HCT116 (cell line): ENCODE results near the gene HPCAL1.

Source experiments
- EZH2 ChIP-seq: fragments of 200-600 bp; sonication (generic); IDR thresholded peaks from 2 replicates; pipeline ENCODE4 v1.6.1; 2017; ENCODE audit warnings: antibody characterized with exemption, mixed run types
- FOSL1 ChIP-seq: IDR thresholded peaks from 2 replicates; pipeline ENCODE4 v1.6.1; 2012; ENCODE audit warnings: low read depth
- POLR2A ChIP-seq: IDR thresholded peaks from 2 replicates; pipeline ENCODE4 v1.7.0; 2011; ENCODE audit warnings: borderline replicate concordance; ENCODE audit not compliant: insufficient read depth, insufficient read length; ENCODE audit errors: extremely low read depth
- POLR2AphosphoS5 ChIP-seq: IDR thresholded peaks from 2 replicates; pipeline ENCODE4 v1.6.1; 2011; ENCODE audit warnings: mild to moderate bottlenecking, low read depth, low read length, moderate library complexity
- SIN3A ChIP-seq: IDR thresholded peaks from 2 replicates; pipeline ENCODE4 v1.6.1; 2012; ENCODE audit warnings: low read depth
- TCF7L2 ChIP-seq: IDR thresholded peaks from 2 replicates; pipeline ENCODE4 v1.7.0; 2011; ENCODE audit warnings: borderline replicate concordance, inconsistent platforms; ENCODE audit not compliant: insufficient read depth, insufficient read length; ENCODE audit errors: extremely low read depth
- ZNF274 ChIP-seq: fragments of 200-500 bp; sonication (Bioruptor generic); IDR thresholded peaks from 2 replicates; pipeline ENCODE4 v1.6.1; 2014; ENCODE audit warnings: mild to moderate bottlenecking, low read depth, low read length, inconsistent platforms
- TF ChIP-seq, protein P1 (sequence below): IDR thresholded peaks from 2 replicates; pipeline ENCODE4 v1.6.1; 2012
- TF ChIP-seq, protein P2 (sequence below): IDR thresholded peaks from 2 replicates; pipeline ENCODE4 v1.6.1; 2012; ENCODE audit warnings: low read depth
- TF ChIP-seq, protein P3 (sequence below), 3 experiments: fragments of 200-600 bp in 1 of 3; sonication (generic) in 1 of 3; IDR thresholded peaks in 2 of 3; conservative IDR thresholded peaks in 1 of 3; 2 replicates each; pipeline ENCODE4 v1.5.1; 2012 to 2017; ENCODE audit warnings: low read depth in 2 of 3, low read length in 2 of 3, antibody characterized with exemption in 1 of 3, borderline replicate concordance in 1 of 3, control low read depth in 1 of 3, mild to moderate bottlenecking in 1 of 3, mixed read lengths in 1 of 3, mixed run types in 1 of 3, moderate library complexity in 1 of 3; ENCODE audit not compliant: insufficient read depth in 1 of 3
- TF ChIP-seq, protein P4 (sequence below): IDR thresholded peaks from 2 replicates; pipeline ENCODE4 v1.6.1; 2012

DNA sequence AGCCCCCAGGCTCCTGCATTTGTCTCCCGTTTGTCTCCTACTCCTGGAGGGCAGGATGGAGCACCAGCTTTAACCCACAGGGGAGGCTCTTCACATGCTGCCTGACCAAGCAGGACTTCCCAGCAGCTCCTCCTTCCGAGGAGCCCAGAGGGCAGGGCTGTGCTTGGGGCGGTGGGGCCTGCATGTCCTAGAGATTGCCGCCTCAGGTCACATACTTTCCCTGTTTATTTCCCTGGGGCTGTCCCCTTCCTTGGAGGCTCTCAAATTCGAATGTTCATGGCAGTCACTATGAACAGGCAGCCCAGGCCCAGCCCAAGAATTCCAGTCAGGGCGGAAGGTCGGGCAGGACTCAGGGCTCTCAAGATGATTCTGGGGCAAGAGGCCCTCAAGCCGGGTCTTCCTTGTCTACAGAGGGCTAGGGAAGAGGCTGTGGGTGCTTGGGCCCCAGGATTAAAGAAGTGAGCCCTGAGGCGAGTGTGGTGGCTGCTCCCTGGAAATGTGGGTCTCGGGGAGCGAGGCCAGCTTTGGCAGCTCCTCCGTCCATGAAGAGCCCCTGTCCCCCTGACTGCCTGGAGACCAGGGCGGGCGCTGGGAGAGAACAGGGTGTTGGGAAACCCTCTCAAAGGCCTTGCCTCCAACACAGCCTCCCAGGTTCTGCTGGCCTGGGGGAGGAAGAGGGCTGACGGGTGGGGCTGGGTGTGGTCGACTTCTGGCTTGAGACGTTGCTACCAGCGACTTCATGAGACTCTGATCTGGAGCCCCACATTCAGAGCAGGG is 48.9 kb upstream of the HPCAL1 start:
- TF ChIP-seq, protein P1, sequence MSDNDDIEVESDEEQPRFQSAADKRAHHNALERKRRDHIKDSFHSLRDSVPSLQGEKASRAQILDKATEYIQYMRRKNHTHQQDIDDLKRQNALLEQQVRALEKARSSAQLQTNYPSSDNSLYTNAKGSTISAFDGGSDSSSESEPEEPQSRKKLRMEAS: no peak
- TF ChIP-seq SIN3A (no peak), POLR2A (no peak), POLR2AphosphoS5 (no peak), EZH2 (no peak), ZNF274 (no peak), FOSL1 (no peak), TCF7L2 (no peak)
- TF ChIP-seq, protein P2, sequence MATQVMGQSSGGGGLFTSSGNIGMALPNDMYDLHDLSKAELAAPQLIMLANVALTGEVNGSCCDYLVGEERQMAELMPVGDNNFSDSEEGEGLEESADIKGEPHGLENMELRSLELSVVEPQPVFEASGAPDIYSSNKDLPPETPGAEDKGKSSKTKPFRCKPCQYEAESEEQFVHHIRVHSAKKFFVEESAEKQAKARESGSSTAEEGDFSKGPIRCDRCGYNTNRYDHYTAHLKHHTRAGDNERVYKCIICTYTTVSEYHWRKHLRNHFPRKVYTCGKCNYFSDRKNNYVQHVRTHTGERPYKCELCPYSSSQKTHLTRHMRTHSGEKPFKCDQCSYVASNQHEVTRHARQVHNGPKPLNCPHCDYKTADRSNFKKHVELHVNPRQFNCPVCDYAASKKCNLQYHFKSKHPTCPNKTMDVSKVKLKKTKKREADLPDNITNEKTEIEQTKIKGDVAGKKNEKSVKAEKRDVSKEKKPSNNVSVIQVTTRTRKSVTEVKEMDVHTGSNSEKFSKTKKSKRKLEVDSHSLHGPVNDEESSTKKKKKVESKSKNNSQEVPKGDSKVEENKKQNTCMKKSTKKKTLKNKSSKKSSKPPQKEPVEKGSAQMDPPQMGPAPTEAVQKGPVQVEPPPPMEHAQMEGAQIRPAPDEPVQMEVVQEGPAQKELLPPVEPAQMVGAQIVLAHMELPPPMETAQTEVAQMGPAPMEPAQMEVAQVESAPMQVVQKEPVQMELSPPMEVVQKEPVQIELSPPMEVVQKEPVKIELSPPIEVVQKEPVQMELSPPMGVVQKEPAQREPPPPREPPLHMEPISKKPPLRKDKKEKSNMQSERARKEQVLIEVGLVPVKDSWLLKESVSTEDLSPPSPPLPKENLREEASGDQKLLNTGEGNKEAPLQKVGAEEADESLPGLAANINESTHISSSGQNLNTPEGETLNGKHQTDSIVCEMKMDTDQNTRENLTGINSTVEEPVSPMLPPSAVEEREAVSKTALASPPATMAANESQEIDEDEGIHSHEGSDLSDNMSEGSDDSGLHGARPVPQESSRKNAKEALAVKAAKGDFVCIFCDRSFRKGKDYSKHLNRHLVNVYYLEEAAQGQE: no peak
- TF ChIP-seq, protein P3, sequence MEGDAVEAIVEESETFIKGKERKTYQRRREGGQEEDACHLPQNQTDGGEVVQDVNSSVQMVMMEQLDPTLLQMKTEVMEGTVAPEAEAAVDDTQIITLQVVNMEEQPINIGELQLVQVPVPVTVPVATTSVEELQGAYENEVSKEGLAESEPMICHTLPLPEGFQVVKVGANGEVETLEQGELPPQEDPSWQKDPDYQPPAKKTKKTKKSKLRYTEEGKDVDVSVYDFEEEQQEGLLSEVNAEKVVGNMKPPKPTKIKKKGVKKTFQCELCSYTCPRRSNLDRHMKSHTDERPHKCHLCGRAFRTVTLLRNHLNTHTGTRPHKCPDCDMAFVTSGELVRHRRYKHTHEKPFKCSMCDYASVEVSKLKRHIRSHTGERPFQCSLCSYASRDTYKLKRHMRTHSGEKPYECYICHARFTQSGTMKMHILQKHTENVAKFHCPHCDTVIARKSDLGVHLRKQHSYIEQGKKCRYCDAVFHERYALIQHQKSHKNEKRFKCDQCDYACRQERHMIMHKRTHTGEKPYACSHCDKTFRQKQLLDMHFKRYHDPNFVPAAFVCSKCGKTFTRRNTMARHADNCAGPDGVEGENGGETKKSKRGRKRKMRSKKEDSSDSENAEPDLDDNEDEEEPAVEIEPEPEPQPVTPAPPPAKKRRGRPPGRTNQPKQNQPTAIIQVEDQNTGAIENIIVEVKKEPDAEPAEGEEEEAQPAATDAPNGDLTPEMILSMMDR (IDR thresholded peaks at IDR 0.05 in 2 of 3, conservative IDR thresholded peaks at IDR 0.05 in 1 of 3; ENCODE audit: borderline replicate concordance in 1 of 3, insufficient read depth in 1 of 3, low read depth in 2 of 3, low read length in 2 of 3): no peak
- TF ChIP-seq, protein P4, sequence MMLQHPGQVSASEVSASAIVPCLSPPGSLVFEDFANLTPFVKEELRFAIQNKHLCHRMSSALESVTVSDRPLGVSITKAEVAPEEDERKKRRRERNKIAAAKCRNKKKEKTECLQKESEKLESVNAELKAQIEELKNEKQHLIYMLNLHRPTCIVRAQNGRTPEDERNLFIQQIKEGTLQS: no peak
